ENCODE results near the gene CRYM.

DNA sequence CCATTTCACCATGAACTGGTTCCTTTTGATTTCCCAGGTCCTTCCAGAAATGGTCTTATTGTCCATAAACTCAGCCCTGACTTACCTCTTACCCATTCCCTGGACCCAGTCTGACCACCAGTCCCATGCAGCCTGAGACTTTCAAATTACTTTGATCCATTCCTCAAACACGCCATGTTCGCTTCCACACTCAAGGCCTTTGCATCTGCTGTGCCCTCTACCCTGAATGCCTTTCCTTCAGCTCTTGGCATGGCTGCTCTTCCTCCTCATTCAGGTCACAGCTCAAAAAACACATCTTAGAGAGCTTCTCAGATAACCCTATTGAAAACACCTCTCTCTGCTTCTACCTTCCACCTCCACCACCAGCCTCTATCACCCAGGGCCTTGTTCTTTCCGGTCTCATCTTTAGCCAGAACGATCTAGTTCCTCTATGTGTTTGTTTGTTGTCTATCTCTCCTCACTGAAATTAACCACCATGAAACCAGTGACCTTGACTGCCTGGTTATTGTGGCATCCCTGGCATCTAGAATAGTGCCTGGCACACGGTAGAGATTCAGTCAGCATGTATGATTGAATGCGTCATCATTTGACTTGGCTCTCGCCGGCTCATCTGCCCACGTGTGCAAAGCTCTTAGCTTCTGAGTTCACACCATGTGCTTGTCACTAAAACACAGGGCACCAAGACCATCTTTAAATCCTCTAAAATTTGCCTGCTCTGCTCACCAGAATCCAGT is 12.8 kb downstream of the CRYM start:
- TF ChIP-seq SIN3A (IDR thresholded peaks at IDR 0.05; ENCODE audit: low read depth) (no peak), REST (IDR thresholded peaks at IDR 0.05; ENCODE audit: low read depth) (no peak), POLR2AphosphoS5 (IDR thresholded peaks at IDR 0.05; ENCODE audit: low read depth, low read length) (no peak), POLR2A (IDR thresholded peaks at IDR 0.05; ENCODE audit: borderline replicate concordance, extremely low read depth, insufficient read depth, insufficient read length) (no peak), ZFX (IDR thresholded peaks at IDR 0.05) (no peak), ZNF274 (IDR thresholded peaks at IDR 0.05; ENCODE audit: low read depth, low read length) (no peak), EZH2phosphoT487 (IDR thresholded peaks at IDR 0.05; ENCODE audit: borderline replicate concordance) (no peak), SRF (IDR thresholded peaks at IDR 0.05; ENCODE audit: low read depth) (no peak), RAD21 (IDR thresholded peaks at IDR 0.05; ENCODE audit: low read depth) (no peak), FOSL1 (IDR thresholded peaks at IDR 0.05; ENCODE audit: low read depth) (no peak)
- TF ChIP-seq, protein P1, sequence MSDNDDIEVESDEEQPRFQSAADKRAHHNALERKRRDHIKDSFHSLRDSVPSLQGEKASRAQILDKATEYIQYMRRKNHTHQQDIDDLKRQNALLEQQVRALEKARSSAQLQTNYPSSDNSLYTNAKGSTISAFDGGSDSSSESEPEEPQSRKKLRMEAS (IDR thresholded peaks at IDR 0.05) = no peak
- TF ChIP-seq, protein P2, sequence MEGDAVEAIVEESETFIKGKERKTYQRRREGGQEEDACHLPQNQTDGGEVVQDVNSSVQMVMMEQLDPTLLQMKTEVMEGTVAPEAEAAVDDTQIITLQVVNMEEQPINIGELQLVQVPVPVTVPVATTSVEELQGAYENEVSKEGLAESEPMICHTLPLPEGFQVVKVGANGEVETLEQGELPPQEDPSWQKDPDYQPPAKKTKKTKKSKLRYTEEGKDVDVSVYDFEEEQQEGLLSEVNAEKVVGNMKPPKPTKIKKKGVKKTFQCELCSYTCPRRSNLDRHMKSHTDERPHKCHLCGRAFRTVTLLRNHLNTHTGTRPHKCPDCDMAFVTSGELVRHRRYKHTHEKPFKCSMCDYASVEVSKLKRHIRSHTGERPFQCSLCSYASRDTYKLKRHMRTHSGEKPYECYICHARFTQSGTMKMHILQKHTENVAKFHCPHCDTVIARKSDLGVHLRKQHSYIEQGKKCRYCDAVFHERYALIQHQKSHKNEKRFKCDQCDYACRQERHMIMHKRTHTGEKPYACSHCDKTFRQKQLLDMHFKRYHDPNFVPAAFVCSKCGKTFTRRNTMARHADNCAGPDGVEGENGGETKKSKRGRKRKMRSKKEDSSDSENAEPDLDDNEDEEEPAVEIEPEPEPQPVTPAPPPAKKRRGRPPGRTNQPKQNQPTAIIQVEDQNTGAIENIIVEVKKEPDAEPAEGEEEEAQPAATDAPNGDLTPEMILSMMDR (IDR thresholded peaks at IDR 0.05 in 2 of 3, conservative IDR thresholded peaks at IDR 0.05 in 1 of 3; ENCODE audit: borderline replicate concordance in 1 of 3, insufficient read depth in 1 of 3, low read depth in 2 of 3, low read length in 2 of 3) = no peak
